ACC112 (cell line): ENCODE results near the gene TP73.
"Not testable (repeated sequence)": the region's sequence is repeated elsewhere in the genome, so short reads cannot be mapped to it uniquely, and the experiment has no call there.

Experiments used
- H2AFZ ChIP-seq: fragments of 200-600 bp; sonication (generic); one replicate; pipeline ENCODE4 v1.6.0; 2017; ENCODE audit warnings: antibody characterized with exemption, low read length; ENCODE audit not compliant: unreplicated experiment
- H3K27ac ChIP-seq: fragments of 200-600 bp; sonication (generic); 2 replicates; pipeline ENCODE4 v1.5.1; 2014; ENCODE audit warnings: low read depth, mild to moderate bottlenecking, antibody characterized with exemption, low read length, moderate library complexity
- H3K27me3 ChIP-seq: fragments of 200-600 bp; sonication (generic); 2 replicates; pipeline ENCODE4 v1.6.1; 2014; ENCODE audit warnings: mild to moderate bottlenecking, antibody characterized with exemption, low read length, moderate library complexity, mixed read lengths; ENCODE audit not compliant: insufficient read depth
- H3K36me3 ChIP-seq: fragments of 200-600 bp; sonication (generic); 2 replicates; pipeline ENCODE4 v1.6.1; 2016; ENCODE audit warnings: mild to moderate bottlenecking, antibody characterized with exemption, low read length, moderate library complexity, mixed read lengths; ENCODE audit not compliant: insufficient read depth
- H3K4me1 ChIP-seq: fragments of 200-600 bp; sonication (generic); one replicate; pipeline ENCODE4 v1.6.1; 2016; ENCODE audit warnings: low read length, mixed read lengths; ENCODE audit not compliant: insufficient read depth, unreplicated experiment, control insufficient read depth
- H3K4me3 ChIP-seq: fragments of 200-600 bp; sonication (generic); 2 replicates; pipeline ENCODE4 v1.5.1; 2014; ENCODE audit warnings: mild to moderate bottlenecking, low read depth, low read length
- H3K79me2 ChIP-seq: fragments of 200-600 bp; sonication (generic); one replicate; pipeline ENCODE4 v1.6.0; 2016; ENCODE audit warnings: low read length; ENCODE audit not compliant: control insufficient read depth, unreplicated experiment, insufficient read depth

The TP73 gene

GRCh38 chr1:3722846-3723245, 70.5 kb downstream of the TP73 start:
- H3K79me2 ChIP-seq, result no peaks in the 10 kb centered on the region
- H3K36me3 ChIP-seq, result no peaks in the 10 kb centered on the region
- H3K27ac ChIP-seq, result no peak overlapping the region
- H3K4me3 ChIP-seq, result no peak overlapping the region
- H2AFZ ChIP-seq, result no peak overlapping the region
- peaks cover 8% of the 10 kb centered on the region; the same call in 1 of the 2 replicates for H3K27me3 ChIP-seq
- no peaks in the 10 kb centered on the region for H3K4me1 ChIP-seq

DNA sequence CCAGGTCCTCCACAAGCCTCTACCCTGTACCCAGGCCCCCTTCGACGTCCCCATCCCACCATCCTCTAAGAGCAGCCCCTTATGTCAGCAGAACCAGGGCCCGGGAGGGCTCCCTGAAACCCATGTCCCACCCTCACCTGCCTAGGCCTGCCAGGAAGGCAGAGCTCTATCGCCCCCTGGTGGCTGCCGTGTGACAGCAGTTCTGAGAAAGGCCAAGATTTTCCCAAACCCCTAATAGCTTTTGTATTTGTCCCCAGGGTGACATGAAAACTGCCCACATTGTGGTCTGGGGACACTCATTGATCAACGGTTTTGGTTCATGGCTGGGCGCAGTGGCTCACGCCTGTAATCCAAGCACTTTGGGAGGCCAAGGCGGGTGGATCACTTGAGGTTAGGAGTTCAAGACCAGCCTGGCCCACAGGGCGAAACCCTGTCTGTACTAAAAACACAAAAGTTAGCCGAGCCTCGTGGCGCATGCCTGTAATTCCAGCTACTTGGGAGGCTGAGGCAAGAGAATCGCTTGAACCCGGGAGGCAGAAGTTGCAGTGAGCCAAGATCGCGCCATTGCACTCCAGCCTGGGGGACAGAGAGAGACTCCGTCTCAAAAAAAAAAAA, 72.2 kb downstream of the TP73 start:
- H3K36me3 ChIP-seq, H2AFZ ChIP-seq, H3K79me2 ChIP-seq, H3K4me3 ChIP-seq, H3K4me1 ChIP-seq, H3K27ac ChIP-seq: not testable (repeated sequence)
- peaks cover 14% of the 10 kb centered on the region; the same call in 1 of the 2 replicates for H3K27me3 ChIP-seq

- Histone ChIP-seq H3K4me1 (no peaks in the 10 kb centered on the region), H3K27ac (no peak overlapping the region), H3K79me2 (no peaks in the 10 kb centered on the region), H3K36me3 (no peaks in the 10 kb centered on the region), H3K27me3 (peaks cover 16% of the 10 kb centered on the region; the same call in 1 of the 2 replicates), H3K4me3 (no peak overlapping the region), H2AFZ (no peak overlapping the region)
These were observed 73.0 kb downstream of the TP73 start for GRCh38 chr1:3725366-3725765.

DNA sequence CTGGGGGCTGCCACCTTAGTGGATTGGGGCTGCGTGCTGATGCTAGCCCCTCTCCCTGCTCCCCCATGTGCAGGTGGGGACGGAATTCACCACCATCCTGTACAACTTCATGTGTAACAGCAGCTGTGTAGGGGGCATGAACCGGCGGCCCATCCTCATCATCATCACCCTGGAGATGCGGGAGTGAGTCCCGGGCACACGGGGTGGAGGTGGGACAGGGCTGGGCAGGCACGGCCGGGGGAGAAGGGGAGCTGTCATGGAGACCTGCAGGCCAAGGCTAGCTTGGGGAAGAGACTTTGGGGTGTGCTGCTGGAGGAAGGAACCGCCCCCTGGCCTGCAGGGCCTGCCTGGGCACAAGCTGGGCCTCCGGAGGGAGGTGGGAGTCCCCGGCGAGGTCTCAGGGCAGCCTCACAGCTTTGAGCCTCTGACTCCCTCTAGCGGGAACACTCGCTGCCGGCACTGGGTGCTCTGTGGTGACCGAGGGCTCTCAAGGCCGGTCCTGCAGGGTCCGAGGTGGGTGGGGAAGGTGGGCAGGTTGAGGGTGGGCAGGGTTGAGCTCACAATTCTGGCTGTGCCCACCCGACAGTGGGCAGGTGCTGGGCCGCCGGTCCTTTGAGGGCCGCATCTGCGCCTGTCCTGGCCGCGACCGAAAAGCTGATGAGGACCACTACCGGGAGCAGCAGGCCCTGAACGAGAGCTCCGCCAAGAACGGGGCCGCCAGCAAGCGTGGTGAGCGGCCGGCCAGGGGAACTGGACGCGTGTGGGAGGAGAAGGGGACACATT, 74.9 kb downstream of the TP73 start:
- peaks cover 16% of the 10 kb centered on the region; the same call in 1 of the 2 replicates for H3K27me3 ChIP-seq
- no peak overlapping the region for H3K4me3 ChIP-seq
- no peaks in the 10 kb centered on the region for H3K79me2 ChIP-seq
- H3K4me1 ChIP-seq, result no peaks in the 10 kb centered on the region
- H2AFZ ChIP-seq, result no peak overlapping the region
- no peaks in the 10 kb centered on the region for H3K36me3 ChIP-seq
- no peak overlapping the region for H3K27ac ChIP-seq

GRCh38 chr1:3727825-3728776, 75.8 kb downstream of the TP73 start:
- no peaks in the 10 kb centered on the region for H3K79me2 ChIP-seq
- H3K36me3 ChIP-seq, result no peaks in the 10 kb centered on the region
- H3K4me1 ChIP-seq, result no peaks in the 10 kb centered on the region
- no peak overlapping the region for H2AFZ ChIP-seq
- H3K4me3 ChIP-seq, result no peak overlapping the region
- no peak overlapping the region for H3K27ac ChIP-seq
- peaks cover 16% of the 10 kb centered on the region; the same call in 1 of the 2 replicates for H3K27me3 ChIP-seq

DNA sequence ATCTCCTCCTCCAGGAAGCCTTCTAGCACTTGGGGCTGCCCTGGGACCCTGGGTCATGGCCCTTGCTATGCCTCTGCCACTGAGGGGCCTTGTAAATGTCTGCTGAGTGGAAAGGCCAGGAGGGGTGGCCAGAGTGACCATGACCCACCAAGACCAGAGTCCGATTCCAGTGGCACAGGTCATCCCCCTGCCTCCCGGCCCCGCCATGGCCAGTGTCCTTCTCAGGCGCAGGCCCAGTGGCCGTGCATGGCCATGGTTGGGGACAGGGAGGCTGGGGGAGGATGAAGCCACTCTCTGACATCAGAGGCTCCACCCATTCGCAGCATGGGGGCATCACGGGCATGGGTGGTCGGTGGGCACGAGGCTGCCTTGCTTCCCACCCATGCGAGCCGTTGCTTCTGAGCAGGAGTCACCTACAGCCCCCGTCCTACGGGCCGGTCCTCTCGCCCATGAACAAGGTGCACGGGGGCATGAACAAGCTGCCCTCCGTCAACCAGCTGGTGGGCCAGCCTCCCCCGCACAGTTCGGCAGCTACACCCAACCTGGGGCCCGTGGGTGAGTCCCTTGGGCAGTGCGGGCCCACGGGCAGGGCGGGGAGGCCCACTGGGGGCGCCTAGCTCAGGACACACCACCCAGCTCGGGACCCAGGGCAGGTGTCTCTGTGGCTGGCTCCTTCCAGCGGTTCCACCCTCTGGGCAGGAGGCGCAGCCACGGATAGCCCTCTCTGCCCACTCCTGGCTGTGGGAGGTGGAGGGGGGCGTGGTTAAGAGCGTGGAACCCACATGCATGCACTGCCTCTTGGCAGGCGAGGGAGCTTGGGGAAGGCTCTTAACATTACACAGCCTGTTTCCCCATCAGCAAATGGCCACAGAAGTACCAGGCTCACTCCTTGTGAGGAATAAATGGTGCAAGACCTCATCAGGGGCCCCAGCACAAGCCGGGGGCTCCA, 77.6 kb downstream of the TP73 start:
- Histone ChIP-seq H3K4me3 (no peak overlapping the region), H3K27ac (no peak overlapping the region), H3K79me2 (no peaks in the 10 kb centered on the region), H3K27me3 (peaks cover 16% of the 10 kb centered on the region; the same call in 1 of the 2 replicates), H3K36me3 (no peaks in the 10 kb centered on the region), H3K4me1 (no peaks in the 10 kb centered on the region), H2AFZ (no peak overlapping the region)

DNA sequence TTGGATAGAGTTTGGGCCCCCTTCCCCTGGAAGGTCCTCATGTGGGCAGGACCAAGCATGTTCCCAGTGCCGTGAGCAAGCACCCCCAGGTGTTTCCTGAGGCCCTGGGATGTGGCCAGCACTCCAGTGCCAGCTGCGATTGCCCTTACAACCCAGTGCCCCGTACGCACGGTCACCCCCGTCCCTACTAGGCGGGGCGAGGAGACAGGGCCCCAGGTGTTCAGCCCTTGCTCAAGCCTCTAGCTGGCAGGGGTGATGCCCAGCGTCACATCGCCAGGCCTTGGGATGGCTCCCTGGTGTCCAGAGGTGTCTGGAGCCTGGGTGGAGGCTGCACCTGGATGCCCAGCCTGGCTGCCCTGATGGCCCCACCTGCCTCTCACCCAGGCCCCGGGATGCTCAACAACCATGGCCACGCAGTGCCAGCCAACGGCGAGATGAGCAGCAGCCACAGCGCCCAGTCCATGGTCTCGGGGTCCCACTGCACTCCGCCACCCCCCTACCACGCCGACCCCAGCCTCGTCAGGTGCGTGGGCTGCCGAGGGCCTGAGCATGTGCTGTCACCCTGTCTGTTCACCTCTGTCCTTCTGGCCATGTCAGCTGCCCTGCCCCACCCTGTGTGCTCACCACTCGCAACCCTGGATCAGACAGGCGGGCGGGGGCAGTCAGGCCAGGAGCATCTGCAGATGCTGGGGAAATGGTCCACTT, 78.4 kb downstream of the TP73 start:
- Histone ChIP-seq H2AFZ (no peak overlapping the region), H3K27me3 (peaks cover 16% of the 10 kb centered on the region; the same call in 1 of the 2 replicates), H3K4me1 (no peaks in the 10 kb centered on the region), H3K27ac (no peak overlapping the region), H3K36me3 (no peaks in the 10 kb centered on the region), H3K79me2 (no peaks in the 10 kb centered on the region), H3K4me3 (no peak overlapping the region)

- peaks cover 16% of the 10 kb centered on the region; the same call in 1 of the 2 replicates for H3K27me3 ChIP-seq
- H3K4me3 ChIP-seq, result no peak overlapping the region
- no peaks in the 10 kb centered on the region for H3K36me3 ChIP-seq
- H3K27ac ChIP-seq, result no peak overlapping the region
- no peaks in the 10 kb centered on the region for H3K79me2 ChIP-seq
- no peak overlapping the region for H2AFZ ChIP-seq
- peaks cover 4% of the 10 kb centered on the region for H3K4me1 ChIP-seq
These were observed 79.5 kb downstream of the TP73 start for GRCh38 chr1:3731583-3732433.
